ENCODE results near the gene KIF3A. TPM values are rescaled to one million over a fixed set of nuclear protein-coding genes. Genes with fewer than 3 reads are reported as not detected.

The KIF3A gene
- total RNA-seq, 1 experiment from 2014 or later, result 15.2 TPM

DNA sequence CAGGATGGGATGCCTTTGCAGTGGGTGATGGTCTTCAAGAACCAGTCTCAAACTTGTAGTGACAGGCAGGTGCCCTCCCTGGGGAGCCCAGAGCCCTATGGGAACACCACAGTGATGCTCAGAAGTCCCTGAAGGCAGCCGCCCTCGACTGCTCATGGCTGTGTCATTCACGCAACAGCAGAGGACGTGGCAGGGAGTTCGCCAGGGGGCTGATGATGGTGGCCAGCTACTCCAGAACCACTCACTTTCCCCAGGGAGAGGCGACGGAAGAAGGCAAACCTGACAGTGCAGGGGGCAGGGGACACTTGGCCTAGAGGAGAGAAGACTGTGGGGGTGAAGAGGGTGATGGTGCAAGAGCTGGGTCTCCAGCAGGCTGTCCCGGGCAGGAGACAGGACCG is 75.3 kb downstream of the KIF3A start:
- Histone ChIP-seq H3K27me3 (ENCODE audit: insufficient read depth, low read depth) (no peaks in the 10 kb centered on the region), H3F3A (ENCODE audit: insufficient read depth, low read depth) (no peaks in the 10 kb centered on the region), H3K79me2 (ENCODE audit: low read depth) (no peaks in the 10 kb centered on the region), H3K9me2 (ENCODE audit: insufficient read depth) (no peaks in the 10 kb centered on the region), H3K9me3 (ENCODE audit: insufficient read depth, low read depth) (no peaks in the 10 kb centered on the region), H3K4me3 (no peak overlapping the region), H4K20me1 (ENCODE audit: insufficient read depth) (no peaks in the 10 kb centered on the region), H3K4me1 (replicated peaks; ENCODE audit: insufficient read depth) (no peaks in the 10 kb centered on the region), H3K27ac (no peak overlapping the region), H3K36me3 (ENCODE audit: low read depth) (no peaks in the 10 kb centered on the region), H3K4me2 (no peak overlapping the region), H2AFZ (no peak overlapping the region)
- BruUV-seq (replicated peaks), result no TSS peak
- POLR2A ChIA-PET (ENCODE audit: unreplicated experiment), result no interaction called here
- no peak for TF ChIP-seq EZH2 (IDR thresholded peaks at IDR 0.05; ENCODE audit: low read depth)
- TF ChIP-seq, protein P1, sequence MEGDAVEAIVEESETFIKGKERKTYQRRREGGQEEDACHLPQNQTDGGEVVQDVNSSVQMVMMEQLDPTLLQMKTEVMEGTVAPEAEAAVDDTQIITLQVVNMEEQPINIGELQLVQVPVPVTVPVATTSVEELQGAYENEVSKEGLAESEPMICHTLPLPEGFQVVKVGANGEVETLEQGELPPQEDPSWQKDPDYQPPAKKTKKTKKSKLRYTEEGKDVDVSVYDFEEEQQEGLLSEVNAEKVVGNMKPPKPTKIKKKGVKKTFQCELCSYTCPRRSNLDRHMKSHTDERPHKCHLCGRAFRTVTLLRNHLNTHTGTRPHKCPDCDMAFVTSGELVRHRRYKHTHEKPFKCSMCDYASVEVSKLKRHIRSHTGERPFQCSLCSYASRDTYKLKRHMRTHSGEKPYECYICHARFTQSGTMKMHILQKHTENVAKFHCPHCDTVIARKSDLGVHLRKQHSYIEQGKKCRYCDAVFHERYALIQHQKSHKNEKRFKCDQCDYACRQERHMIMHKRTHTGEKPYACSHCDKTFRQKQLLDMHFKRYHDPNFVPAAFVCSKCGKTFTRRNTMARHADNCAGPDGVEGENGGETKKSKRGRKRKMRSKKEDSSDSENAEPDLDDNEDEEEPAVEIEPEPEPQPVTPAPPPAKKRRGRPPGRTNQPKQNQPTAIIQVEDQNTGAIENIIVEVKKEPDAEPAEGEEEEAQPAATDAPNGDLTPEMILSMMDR (conservative IDR thresholded peaks at IDR 0.05), result no peak
- intact Hi-C loops (cut with micrococcal nuclease; ENCODE audit: unreplicated experiment), result no loop called here
- DNase-seq, result no peak
- CTCF ChIA-PET, result no interaction called here

DNA sequence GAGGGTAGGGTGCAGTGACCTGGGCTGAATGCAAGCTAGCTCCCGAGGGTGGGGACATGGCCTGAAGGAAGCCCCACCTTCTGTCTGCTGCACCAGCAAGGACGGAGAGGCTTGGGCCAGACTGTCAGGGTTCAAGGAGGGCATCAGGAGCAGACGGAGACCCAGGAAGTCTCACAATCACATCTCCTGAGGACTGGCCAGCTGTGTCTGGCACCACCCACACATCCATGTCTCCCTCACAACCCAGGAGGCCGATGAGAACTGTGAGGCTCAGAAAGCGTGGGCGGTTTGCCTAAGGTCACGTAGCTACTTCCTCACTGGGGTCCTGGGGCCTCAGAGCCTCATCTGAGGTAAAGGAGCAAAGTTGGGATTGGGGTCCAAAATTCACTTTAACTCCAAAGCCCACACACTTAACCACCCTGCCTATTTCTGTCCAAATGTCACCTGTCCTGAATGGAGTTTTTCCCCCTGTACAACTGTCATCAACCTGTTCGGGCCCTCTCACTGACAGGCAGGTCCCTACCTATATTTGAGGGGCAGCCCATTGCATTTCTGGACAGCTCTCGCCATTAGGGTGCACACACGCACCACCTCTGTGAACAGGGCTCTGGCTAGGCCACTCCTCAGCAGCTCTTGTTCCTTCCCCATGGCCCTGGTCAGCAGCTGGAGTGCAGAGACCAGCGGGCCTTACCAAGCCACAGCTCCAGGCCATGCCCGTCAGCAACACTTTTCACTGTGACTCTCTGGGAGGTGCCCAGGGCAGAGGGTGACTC is 75.9 kb downstream of the KIF3A start:
- no peaks in the 10 kb centered on the region for H4K20me1 ChIP-seq (ENCODE audit: insufficient read depth)
- BruUV-seq (replicated peaks), result no TSS peak
- DNase-seq, result no peak
- H3K79me2 ChIP-seq (ENCODE audit: low read depth), result no peaks in the 10 kb centered on the region
- H3K27me3 ChIP-seq (ENCODE audit: insufficient read depth, low read depth), result no peaks in the 10 kb centered on the region
- intact Hi-C loops (cut with micrococcal nuclease; ENCODE audit: unreplicated experiment), result no loop called here
- H3K9me3 ChIP-seq (ENCODE audit: insufficient read depth, low read depth), result no peaks in the 10 kb centered on the region
- no peaks in the 10 kb centered on the region for H3F3A ChIP-seq (ENCODE audit: insufficient read depth, low read depth)
- H3K4me3 ChIP-seq, result no peak overlapping the region
- ChIA-PET CTCF (no interaction called here), POLR2A (ENCODE audit: unreplicated experiment) (no interaction called here)
- no peaks in the 10 kb centered on the region for H3K4me1 ChIP-seq (replicated peaks; ENCODE audit: insufficient read depth)
- TF ChIP-seq, protein P1 (conservative IDR thresholded peaks at IDR 0.05), result no peak
- TF ChIP-seq EZH2 (IDR thresholded peaks at IDR 0.05; ENCODE audit: low read depth), result no peak
- H2AFZ ChIP-seq, result no peak overlapping the region
- H3K36me3 ChIP-seq (ENCODE audit: low read depth), result no peaks in the 10 kb centered on the region
- H3K9me2 ChIP-seq (ENCODE audit: insufficient read depth), result no peaks in the 10 kb centered on the region
- H3K4me2 ChIP-seq, result no peak overlapping the region
- no peak overlapping the region for H3K27ac ChIP-seq

GRCh38 chr5:132659598-132660493 is 77.5 kb downstream of the KIF3A start:
- no peak for DNase-seq
- intact Hi-C loops (cut with micrococcal nuclease; ENCODE audit: unreplicated experiment), result no loop called here
- ChIA-PET POLR2A (ENCODE audit: unreplicated experiment) (no interaction called here), CTCF (interaction anchor here (0.6 kb wide), 1 partner anchor 160 kb away, joined by 19 read pairs; no protein-coding TSS in a partner anchor)
- Histone ChIP-seq H3K4me3 (no peak overlapping the region), H3K27me3 (ENCODE audit: insufficient read depth, low read depth) (no peaks in the 10 kb centered on the region), H3K9me3 (ENCODE audit: insufficient read depth, low read depth) (no peaks in the 10 kb centered on the region), H3K9me2 (ENCODE audit: insufficient read depth) (no peaks in the 10 kb centered on the region), H3F3A (ENCODE audit: insufficient read depth, low read depth) (no peaks in the 10 kb centered on the region), H3K79me2 (ENCODE audit: low read depth) (no peaks in the 10 kb centered on the region), H3K4me2 (no peak overlapping the region), H3K36me3 (ENCODE audit: low read depth) (no peaks in the 10 kb centered on the region), H3K27ac (no peak overlapping the region), H3K4me1 (replicated peaks; ENCODE audit: insufficient read depth) (no peaks in the 10 kb centered on the region), H4K20me1 (ENCODE audit: insufficient read depth) (no peaks in the 10 kb centered on the region), H2AFZ (no peak overlapping the region)
- no TSS peak for BruUV-seq (replicated peaks)
- TF ChIP-seq, protein P1 (conservative IDR thresholded peaks at IDR 0.05), result no peak
- no peak for TF ChIP-seq EZH2 (IDR thresholded peaks at IDR 0.05; ENCODE audit: low read depth)

All from PC-9 (cell line).